Measurements from ENCODE around the gene EPB41L3.
"Not testable (repeated sequence)": the region's sequence is repeated elsewhere in the genome, so short reads cannot be mapped to it uniquely, and the experiment has no call there.

EPB41L3 gene

GRCh38 chr18:5543773-5544389 lies at the start of gene EPB41L3:
EPB41L3 (minus strand) TSS chr18:5543997; CDS start chr18:5489183, 54,814 bp downstream.
- DNase-seq (ENCODE audit: low read depth in 2 of 3, low spot score in 1 of 3) = no peak

- DNase-seq (ENCODE audit: low read depth in 2 of 3, low spot score in 1 of 3) = no peak
Observed at GRCh38 chr18:5588529-5588928, 44.7 kb upstream of the EPB41L3 start.

DNA sequence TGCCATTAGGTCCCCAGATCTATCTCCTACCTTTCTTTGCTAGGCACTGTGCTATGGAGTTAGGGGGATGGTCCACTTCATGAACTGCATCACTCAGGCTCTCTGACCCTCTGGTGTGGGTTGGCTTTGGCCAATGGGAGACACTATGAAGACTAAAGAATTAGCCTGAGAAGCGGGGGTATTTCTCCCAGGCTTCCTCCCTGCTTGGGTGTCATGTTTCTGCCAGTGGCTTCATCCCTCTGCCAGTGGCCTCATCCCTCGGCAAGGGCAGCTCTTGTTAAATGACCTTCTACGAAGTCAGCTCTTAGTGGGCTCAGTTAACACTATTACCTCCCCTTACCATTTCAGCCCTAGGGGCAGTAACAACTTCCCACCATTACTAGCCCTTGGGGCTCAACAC lies 41.9 kb upstream of the EPB41L3 start:
- no peak for DNase-seq (ENCODE audit: low read depth in 2 of 3, low spot score in 1 of 3)

- no peak for DNase-seq (ENCODE audit: low read depth in 2 of 3, low spot score in 1 of 3)
Observed at GRCh38 chr18:5584746-5585417, 41.1 kb upstream of the EPB41L3 start.

DNA sequence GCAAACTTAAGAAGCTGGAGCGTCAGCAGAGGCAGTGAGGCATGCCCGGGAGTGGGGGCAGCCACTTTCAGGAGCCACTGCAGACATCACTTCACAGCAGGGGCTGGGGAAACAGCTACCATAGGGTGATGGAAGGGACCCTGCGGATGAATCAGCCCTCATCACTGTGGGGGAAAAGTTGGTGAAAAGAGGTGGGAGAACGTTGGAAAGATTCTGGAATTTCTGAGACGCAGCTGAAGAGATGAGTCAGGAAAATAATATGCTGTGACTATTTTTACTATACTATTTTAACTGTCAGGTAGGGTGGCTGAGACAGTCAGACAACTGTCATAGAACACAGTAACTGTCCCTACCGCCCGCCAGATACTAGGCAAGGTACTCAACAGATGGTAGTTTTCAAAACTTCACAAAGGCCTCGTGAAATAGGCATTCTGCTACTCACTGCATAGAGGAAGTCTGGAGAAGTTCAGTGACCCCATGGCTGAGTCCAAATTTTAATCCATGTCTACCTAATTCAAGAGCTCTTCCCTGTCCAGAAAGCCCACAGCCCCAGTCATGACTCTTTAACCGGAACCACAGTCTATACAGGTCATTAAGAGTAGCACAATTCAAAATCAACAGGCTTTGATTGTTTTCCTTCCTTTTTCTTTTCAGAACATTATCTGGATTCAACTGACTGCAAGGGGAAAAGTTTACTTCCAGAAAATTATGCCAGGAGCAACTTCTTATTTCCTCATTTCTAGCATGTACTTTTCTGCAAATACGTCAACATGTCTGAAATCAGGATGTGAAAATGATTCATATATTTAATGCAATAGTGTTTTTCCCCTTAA lies 39.3 kb upstream of the EPB41L3 start:
- no peak for DNase-seq (ENCODE audit: low read depth in 2 of 3, low spot score in 1 of 3)

DNA sequence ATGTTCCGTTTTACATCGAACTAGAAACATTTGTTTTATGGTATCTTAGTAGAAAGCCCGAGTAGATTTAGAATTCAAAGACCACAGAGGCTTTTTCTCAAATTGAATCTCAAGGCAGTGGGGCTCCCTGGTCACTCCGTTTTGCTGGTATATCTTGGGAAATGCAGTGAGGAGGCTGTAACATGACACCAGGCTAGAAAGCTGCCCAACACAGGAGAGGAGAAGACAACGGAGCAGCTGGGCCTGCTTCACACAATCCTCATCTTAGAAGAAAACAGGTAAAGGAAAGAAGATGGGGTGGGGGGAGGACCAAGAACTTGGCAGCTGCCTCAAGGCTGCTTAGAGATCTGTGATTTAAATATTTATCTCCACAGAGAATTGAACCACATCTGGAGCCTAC lies 38.3 kb upstream of the EPB41L3 start:
- no peak for DNase-seq (ENCODE audit: low read depth in 2 of 3, low spot score in 1 of 3)

GRCh38 chr18:5574843-5575242 lies 31.0 kb upstream of the EPB41L3 start:
- DNase-seq (ENCODE audit: low read depth in 2 of 3, low spot score in 1 of 3) = no peak

GRCh38 chr18:5571666-5572065 lies 27.9 kb upstream of the EPB41L3 start:
- DNase-seq (ENCODE audit: low read depth in 2 of 3, low spot score in 1 of 3) = no peak

DNA sequence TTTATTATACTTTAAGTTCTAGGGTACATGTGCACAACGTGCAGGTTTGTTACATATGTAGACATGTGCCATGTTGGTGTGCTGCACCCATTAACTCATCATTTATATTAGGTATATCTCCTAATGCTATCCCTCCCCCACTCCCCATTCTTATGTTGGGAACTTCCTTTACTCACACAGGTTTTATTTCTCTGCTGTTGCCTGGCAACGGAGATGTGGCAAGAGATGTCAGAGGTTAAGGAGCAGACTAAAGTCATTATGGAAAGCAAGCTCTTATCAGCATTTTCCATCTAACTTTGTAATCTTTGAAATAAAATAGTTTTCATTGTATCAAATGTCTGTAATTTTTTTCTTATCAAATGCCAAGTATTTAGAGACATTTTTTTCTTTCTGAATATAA lies 26.8 kb upstream of the EPB41L3 start:
- DNase-seq (ENCODE audit: low read depth in 2 of 3, low spot score in 1 of 3) = not testable (repeated sequence)

GRCh38 chr18:5568416-5568815 lies 24.6 kb upstream of the EPB41L3 start:
- no peak for DNase-seq (ENCODE audit: low read depth in 2 of 3, low spot score in 1 of 3)

GRCh38 chr18:5558851-5559250 lies 15.1 kb upstream of the EPB41L3 start:
- DNase-seq (ENCODE audit: low read depth in 2 of 3, low spot score in 1 of 3) = no peak

DNA sequence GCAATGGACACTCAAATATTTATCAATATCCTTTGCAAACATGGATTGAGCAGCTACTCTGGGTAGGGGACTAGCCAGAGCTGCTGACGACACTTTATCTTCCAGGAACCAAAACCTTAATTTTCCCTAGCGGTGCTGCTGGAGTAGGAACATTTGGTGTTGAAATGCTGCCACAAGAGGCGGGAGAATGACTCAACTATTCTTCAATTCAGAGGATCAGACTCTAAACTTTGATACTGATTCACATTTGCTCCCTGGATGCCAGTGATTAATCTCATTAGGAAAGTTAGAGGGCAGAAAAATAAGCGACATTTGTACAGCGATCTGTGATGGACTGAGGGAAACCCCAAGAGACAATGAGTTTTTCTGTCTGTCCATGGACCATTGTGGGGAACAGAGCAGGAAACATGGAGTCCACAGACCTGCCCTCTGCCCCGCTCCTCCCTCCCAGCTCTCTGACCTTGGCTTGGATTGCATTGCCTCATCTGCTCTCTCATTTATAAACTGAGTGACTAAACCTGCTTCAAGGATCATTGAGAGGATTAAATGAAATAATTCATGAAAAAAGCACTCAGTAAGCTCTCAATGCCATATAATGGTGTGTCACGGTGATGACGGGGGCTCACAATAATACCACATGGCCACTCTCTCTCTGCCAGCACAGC lies 12.6 kb upstream of the EPB41L3 start:
- DNase-seq (ENCODE audit: low read depth in 2 of 3, low spot score in 1 of 3) = no peak

- DNase-seq (ENCODE audit: low read depth in 2 of 3, low spot score in 1 of 3) = no peak
Observed at GRCh38 chr18:5554629-5555028, 10.8 kb upstream of the EPB41L3 start.

DNA sequence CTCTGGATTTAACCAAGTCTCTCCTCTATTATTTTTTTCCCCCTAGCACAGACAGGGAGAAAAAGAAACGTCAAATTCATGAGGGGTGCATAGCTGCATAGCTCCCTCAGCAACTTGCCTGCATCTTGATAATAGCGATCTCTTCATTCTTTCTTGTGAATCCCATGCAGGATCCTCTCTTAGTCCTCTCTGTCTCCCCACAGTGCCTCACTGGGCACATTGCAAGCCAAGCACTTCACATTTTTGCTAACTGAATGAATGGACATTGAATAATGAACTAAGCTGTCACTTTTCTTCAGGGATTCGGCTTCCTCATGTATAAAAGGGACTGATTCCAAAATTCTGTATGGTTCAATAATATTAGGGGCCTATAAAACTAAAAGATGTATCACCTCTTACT lies 2.9 kb upstream of the EPB41L3 start:
- DNase-seq (ENCODE audit: low read depth in 2 of 3, low spot score in 1 of 3) = no peak

- no peak for DNase-seq (ENCODE audit: low read depth in 2 of 3, low spot score in 1 of 3)
Observed at GRCh38 chr18:5543036-5543680, 639 bp downstream of the EPB41L3 start.

- no peak for DNase-seq (ENCODE audit: low read depth in 2 of 3, low spot score in 1 of 3)
Observed at GRCh38 chr18:5542515-5543035, 1.2 kb downstream of the EPB41L3 start.

DNA sequence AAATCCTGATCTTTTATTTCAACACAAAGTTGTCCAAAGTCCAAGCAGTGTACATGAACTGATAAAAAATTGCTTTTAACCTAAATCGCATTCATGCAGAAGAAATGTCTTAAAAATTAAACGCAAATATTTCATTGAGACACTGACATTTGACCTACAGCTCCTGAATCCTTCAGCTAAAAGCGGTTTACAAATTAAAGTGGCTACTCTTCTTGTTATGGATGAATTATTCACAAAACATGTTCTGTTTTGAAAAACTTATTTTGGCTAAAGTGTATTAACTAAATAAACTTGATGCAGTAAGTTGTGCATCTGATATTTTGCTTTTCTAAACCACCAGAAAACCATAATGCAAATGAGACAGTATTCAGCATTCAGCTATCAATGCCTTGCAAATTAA lies 2.2 kb downstream of the EPB41L3 start:
- DNase-seq (ENCODE audit: low read depth in 2 of 3, low spot score in 1 of 3) = no peak

DNA sequence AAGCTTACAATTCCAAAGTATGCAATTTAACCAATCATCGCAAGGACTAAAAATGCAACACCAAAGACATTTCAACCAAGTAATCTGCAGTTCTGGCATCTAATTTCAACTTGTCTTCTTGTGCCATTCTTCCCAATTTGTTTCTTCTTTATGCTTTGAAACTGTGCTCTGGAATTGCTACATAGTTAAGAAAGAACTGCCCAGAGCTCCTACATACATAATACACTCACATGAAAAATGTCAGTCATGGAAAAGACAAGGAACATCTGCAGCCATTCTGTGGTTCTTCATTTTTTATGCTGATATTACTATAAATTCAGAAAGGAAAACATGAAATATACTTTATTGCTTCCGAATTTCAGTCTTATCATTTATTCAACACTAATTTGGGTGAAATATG lies 4.4 kb downstream of the EPB41L3 start:
- DNase-seq (ENCODE audit: low read depth in 2 of 3, low spot score in 1 of 3) = no peak

- no peak for DNase-seq (ENCODE audit: low read depth in 2 of 3, low spot score in 1 of 3)
Observed at GRCh38 chr18:5538544-5538943, 5.3 kb downstream of the EPB41L3 start.

DNA sequence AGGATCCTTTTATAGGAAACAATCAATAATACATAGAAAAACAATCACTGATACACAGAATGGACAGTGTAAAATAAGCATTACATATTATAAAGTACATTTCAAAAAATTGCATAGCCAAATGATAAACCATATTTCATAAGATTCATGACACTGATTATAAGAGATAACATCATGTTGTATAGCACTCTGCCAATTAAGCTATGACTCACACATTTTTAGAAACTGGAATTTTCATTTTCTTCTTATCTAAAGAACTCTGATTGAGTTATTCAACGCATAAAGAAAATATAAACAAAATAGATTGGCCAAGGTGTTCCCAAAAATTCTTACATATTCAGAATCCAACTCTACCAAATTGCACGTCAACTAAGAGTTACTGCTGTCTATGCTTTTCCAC lies 5.9 kb downstream of the EPB41L3 start:
- DNase-seq (ENCODE audit: low read depth in 2 of 3, low spot score in 1 of 3) = no peak

DNA sequence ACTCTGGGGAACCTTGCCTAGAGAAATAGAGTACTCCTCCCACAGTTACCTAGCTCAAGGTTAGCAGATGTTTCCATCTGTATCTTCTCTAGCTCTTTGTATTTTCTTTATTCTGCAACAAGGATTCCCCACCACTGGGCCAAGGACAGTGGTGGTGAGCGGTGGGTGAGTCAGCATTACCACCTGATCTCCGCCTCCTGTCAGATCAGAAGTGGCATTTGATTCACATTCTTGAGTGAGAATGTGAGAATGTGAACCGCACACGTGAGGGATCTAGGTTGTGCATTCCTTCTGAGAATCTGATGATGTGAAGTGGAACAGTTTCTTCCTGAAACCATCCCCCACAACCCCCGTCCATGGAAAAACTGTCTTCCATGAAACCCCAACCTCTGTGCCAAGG lies 9.0 kb downstream of the EPB41L3 start:
- peak in 1 of 3 donors; percentile 4 for DNase-seq (ENCODE audit: low read depth in 2 of 3, low spot score in 1 of 3)
